Measurements from ENCODE around the gene RNF135.
A peak's percentile ranks its signal among the peaks of the same experiment; 100 is the strongest.
"Not testable (repeated sequence)": the region's sequence is repeated elsewhere in the genome, so short reads cannot be mapped to it uniquely, and the experiment has no call there.

Gene RNF135

GRCh38 chr17:30997842-30998241 lies 27.0 kb downstream of the RNF135 start:
- DNase-seq (ENCODE audit: low read depth in 2 of 3, low spot score in 2 of 3): no peak

- no peak for DNase-seq (ENCODE audit: low read depth in 2 of 3, low spot score in 2 of 3)
These were observed 31.2 kb downstream of the RNF135 start for GRCh38 chr17:31002047-31002446.

GRCh38 chr17:31003225-31003866 lies 32.5 kb downstream of the RNF135 start:
- no peak for DNase-seq (ENCODE audit: low read depth in 2 of 3, low spot score in 2 of 3)

- no peak for DNase-seq (ENCODE audit: low read depth in 2 of 3, low spot score in 2 of 3)
These were observed 33.3 kb downstream of the RNF135 start for GRCh38 chr17:31004160-31004559.

GRCh38 chr17:31007695-31008373 lies 37.0 kb downstream of the RNF135 start:
- DNase-seq (ENCODE audit: low read depth in 2 of 3, low spot score in 2 of 3): no peak

GRCh38 chr17:31008374-31009041 lies 37.7 kb downstream of the RNF135 start:
- DNase-seq (ENCODE audit: low read depth in 2 of 3, low spot score in 2 of 3): peak; percentile 11 to 27 (median 22)

- DNase-seq (ENCODE audit: low read depth in 2 of 3, low spot score in 2 of 3): not testable (repeated sequence)
These were observed 38.3 kb downstream of the RNF135 start for GRCh38 chr17:31009042-31009702.

GRCh38 chr17:31010014-31010413 lies 39.2 kb downstream of the RNF135 start:
- DNase-seq (ENCODE audit: low read depth in 2 of 3, low spot score in 2 of 3): not testable (repeated sequence)

GRCh38 chr17:31013844-31014243 lies 43.0 kb downstream of the RNF135 start:
- DNase-seq (ENCODE audit: low read depth in 2 of 3, low spot score in 2 of 3): no peak

GRCh38 chr17:31015639-31016038 lies 44.8 kb downstream of the RNF135 start:
- no peak for DNase-seq (ENCODE audit: low read depth in 2 of 3, low spot score in 2 of 3)

- no peak for DNase-seq (ENCODE audit: low read depth in 2 of 3, low spot score in 2 of 3)
These were observed 48.2 kb downstream of the RNF135 start for GRCh38 chr17:31019004-31019403.

- not testable (repeated sequence) for DNase-seq (ENCODE audit: low read depth in 2 of 3, low spot score in 2 of 3)
These were observed 52.3 kb downstream of the RNF135 start for GRCh38 chr17:31023171-31023570.

GRCh38 chr17:31031841-31032240 lies 61.0 kb downstream of the RNF135 start:
- no peak for DNase-seq (ENCODE audit: low read depth in 2 of 3, low spot score in 2 of 3)

GRCh38 chr17:31035611-31036010 lies 64.8 kb downstream of the RNF135 start:
- DNase-seq (ENCODE audit: low read depth in 2 of 3, low spot score in 2 of 3): not testable (repeated sequence)

- not testable (repeated sequence) for DNase-seq (ENCODE audit: low read depth in 2 of 3, low spot score in 2 of 3)
These were observed 70.0 kb downstream of the RNF135 start for GRCh38 chr17:31040837-31041236.

- not testable (repeated sequence) for DNase-seq (ENCODE audit: low read depth in 2 of 3, low spot score in 2 of 3)
These were observed 71.5 kb downstream of the RNF135 start for GRCh38 chr17:31042378-31042777.

GRCh38 chr17:31046856-31047425 lies 76.1 kb downstream of the RNF135 start:
- DNase-seq (ENCODE audit: low read depth in 2 of 3, low spot score in 2 of 3): not testable (repeated sequence)

- DNase-seq (ENCODE audit: low read depth in 2 of 3, low spot score in 2 of 3): no peak
These were observed 77.3 kb downstream of the RNF135 start for GRCh38 chr17:31048142-31048541.

- no peak for DNase-seq (ENCODE audit: low read depth in 2 of 3, low spot score in 2 of 3)
These were observed 77.9 kb downstream of the RNF135 start for GRCh38 chr17:31048780-31049179.
